Right ventricle myocardium superior (tissue), 1 donor: ENCODE results near the gene MLLT3. TPM values are rescaled to one million over a fixed set of nuclear protein-coding genes. Genes with fewer than 3 reads are reported as not detected.

Experiments
- ATAC-seq: fragments of 200-7000 bp; cut with Tn5 transposase; one replicate; pipeline ENCODE4 v1.9.1; 2020; ENCODE audit warnings: mild to moderate bottlenecking; ENCODE audit not compliant: poor library complexity
- DNase-seq: peaks from one replicate; pipeline ENCODE4 v3.0.0-alpha.2; 2020
- intact Hi-C: fragments of 100-400 bp; cut with DNase I; formaldehyde crosslinking; loops from one replicate; pipeline ENCODE4 v1.11.2; 2022
- total RNA-seq: library from RNA; stranded (reverse); fragmentation: NEBNext Ultra II Directional; extraction: Animal tissue kit (Norgen Biotek cat#: 25700); gene quantifications from one replicate; pipeline ENCODE4 v1.2.1, GENCODE V29; 2021
- donor health status: DM: no; HTN: yes; CAD: no; lungs with severe emphysema.

MLLT3 gene
- total RNA-seq, 1 donor from 2014 or later, result 11.4 TPM

GRCh38 chr9:20540169-20540863, 82.0 kb downstream of the MLLT3 start:
- DNase-seq, result no peak
- no peak for ATAC-seq
- intact Hi-C loops, result no loop called here

- intact Hi-C loops, result no loop called here
- ATAC-seq, result no peak
Measured at GRCh38 chr9:20538956-20539355, 83.3 kb downstream of the MLLT3 start.

GRCh38 chr9:20538092-20538491, 84.2 kb downstream of the MLLT3 start:
- DNase-seq, result no peak
- intact Hi-C loops, result no loop called here
- no peak for ATAC-seq

More at GRCh38 chr9:20538956-20539355, 83.3 kb downstream of the MLLT3 start:
- no peak for DNase-seq

- ATAC-seq, result no peak
- intact Hi-C loops, result no loop called here
- no peak for DNase-seq
Measured at GRCh38 chr9:20537294-20537693, 85.0 kb downstream of the MLLT3 start.

GRCh38 chr9:20532584-20532983, 89.7 kb downstream of the MLLT3 start:
- ATAC-seq, result no peak
- intact Hi-C loops, result no loop called here

GRCh38 chr9:20529837-20530236, 92.5 kb downstream of the MLLT3 start:
- intact Hi-C loops, result no loop called here
- DNase-seq (no peak), ATAC-seq (no peak)

More at GRCh38 chr9:20532584-20532983, 89.7 kb downstream of the MLLT3 start:
- no peak for DNase-seq

- intact Hi-C loops, result no loop called here
- ATAC-seq (no peak), DNase-seq (no peak)
Measured at GRCh38 chr9:20528253-20528652, 94.0 kb downstream of the MLLT3 start.

- intact Hi-C loops, result no loop called here
- ATAC-seq, result no peak
Measured at GRCh38 chr9:20526500-20527319, 95.6 kb downstream of the MLLT3 start.

GRCh38 chr9:20524776-20525175, 97.5 kb downstream of the MLLT3 start:
- intact Hi-C loops, result no loop called here
- DNase-seq (no peak), ATAC-seq (no peak)

More at GRCh38 chr9:20526500-20527319, 95.6 kb downstream of the MLLT3 start:
- DNase-seq, result no peak

GRCh38 chr9:20518737-20519136, 103.6 kb downstream of the MLLT3 start:
- no peak for ATAC-seq
- DNase-seq, result no peak
- intact Hi-C loops, result no loop called here

- no peak for ATAC-seq
- no peak for DNase-seq
- intact Hi-C loops, result no loop called here
Measured at GRCh38 chr9:20513126-20513913, 109.0 kb downstream of the MLLT3 start.

GRCh38 chr9:20512636-20513035, 109.7 kb downstream of the MLLT3 start:
- intact Hi-C loops, result no loop called here
- ATAC-seq, result no peak
- no peak for DNase-seq

- ATAC-seq, result no peak
- no peak for DNase-seq
- intact Hi-C loops, result no loop called here
Measured at GRCh38 chr9:20512106-20512505, 110.2 kb downstream of the MLLT3 start.

- DNase-seq, result no peak
- no peak for ATAC-seq
- intact Hi-C loops, result no loop called here
Measured at GRCh38 chr9:20511686-20512085, 110.6 kb downstream of the MLLT3 start.

- DNase-seq (no peak), ATAC-seq (no peak)
- intact Hi-C loops, result no loop called here
Measured at GRCh38 chr9:20509466-20509865, 112.8 kb downstream of the MLLT3 start.

GRCh38 chr9:20508242-20508641, 114.1 kb downstream of the MLLT3 start:
- no peak for ATAC-seq
- intact Hi-C loops, result no loop called here

GRCh38 chr9:20507431-20507830, 114.9 kb downstream of the MLLT3 start:
- intact Hi-C loops, result no loop called here
- ATAC-seq, result no peak
- DNase-seq, result no peak

More at GRCh38 chr9:20508242-20508641, 114.1 kb downstream of the MLLT3 start:
- no peak for DNase-seq

GRCh38 chr9:20506099-20506900, 116.0 kb downstream of the MLLT3 start:
- no peak for ATAC-seq
- no peak for DNase-seq
- intact Hi-C loops, result no loop called here

- DNase-seq, result no peak
- ATAC-seq, result no peak
Measured at GRCh38 chr9:20505574-20505973, 116.7 kb downstream of the MLLT3 start.

More at GRCh38 chr9:20505574-20505973, 116.7 kb downstream of the MLLT3 start:
- intact Hi-C loops, result no loop called here
